ENCODE results near the gene OR10G4.
"Not testable (repeated sequence)": the region's sequence is repeated elsewhere in the genome, so short reads cannot be mapped to it uniquely, and the experiment has no call there.

The OR10G4 gene

GRCh38 chr11:124012697-124013096, at the start of gene OR10G4:
Gene OR10G4 (plus strand): TSS chr11:124012997. CDS start chr11:124015575, 2,578 bp downstream.
- no peak for DNase-seq

GRCh38 chr11:123973816-123974215, 39.0 kb upstream of the OR10G4 start:
- DNase-seq, result no peak

DNA sequence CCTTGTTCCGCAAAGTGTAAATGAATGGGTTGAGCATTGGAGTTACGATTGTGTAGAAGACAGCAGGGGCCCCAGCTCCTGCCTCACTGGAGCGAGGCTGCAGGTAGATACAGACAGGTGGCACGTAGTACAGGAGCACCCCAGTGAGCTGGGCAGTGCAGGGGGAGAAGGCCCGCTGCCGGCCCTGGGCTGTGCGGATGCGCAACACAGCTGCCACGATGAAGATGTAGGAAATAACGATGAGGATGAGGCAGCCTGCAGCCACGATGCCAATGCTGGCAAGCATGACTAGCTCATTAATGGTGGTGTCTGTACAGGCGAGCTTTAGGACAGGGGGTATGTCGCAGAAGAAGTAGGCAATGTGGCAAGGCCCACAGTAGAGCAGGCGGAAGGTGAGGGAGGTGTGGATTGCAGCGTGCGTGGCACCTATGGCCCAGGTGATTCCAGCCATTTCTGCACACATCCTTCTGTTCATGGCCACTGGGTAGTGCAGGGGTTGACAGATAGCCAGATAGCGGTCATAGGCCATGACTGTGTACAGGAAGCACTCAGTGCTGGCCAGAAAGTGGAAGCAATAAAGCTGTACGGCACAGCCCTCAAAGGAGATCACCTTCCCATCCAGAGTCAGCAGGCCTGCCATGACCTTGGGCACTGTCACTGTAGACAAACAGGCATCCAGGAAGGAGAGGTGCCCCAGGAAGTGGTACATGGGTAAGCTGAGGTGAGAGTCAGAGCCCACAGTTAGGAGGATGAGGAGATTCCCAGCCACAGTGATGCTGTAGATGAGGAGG, 35.8 kb upstream of the OR10G4 start:
- no peak for DNase-seq

DNA sequence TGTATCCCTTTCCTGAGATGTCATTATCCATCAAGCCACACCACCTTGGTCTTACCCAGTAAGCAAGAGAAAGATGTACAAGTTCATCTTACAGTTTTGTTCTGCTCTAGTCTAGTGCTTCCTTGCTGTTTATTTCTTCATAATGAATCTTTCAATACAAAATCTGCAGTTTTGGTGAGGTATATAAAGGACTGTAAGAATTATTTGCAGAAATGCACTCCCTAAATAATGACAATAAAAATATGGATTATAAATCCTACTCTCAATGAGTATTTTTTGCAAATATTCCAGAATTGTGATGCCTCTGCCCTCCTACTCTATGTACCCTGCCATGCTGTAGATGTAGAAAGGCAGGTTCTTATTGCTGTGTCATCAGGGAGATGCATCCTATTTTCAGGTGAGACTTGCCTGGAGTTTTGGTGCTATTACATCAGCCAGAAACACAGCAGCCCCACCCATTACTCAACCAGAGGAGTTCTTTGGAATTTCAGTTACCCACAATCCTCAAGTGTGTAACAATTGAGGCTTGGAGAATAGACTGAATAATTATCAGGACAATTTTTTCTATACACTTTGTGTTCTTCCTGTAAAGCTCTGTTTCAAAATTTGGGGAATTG, 35.0 kb upstream of the OR10G4 start, which contains the start of gene OR10S1:
Gene OR10S1, minus strand, starts transcription at position 51 of the 617 bp plus-strand sequence. CDS start 117 bp downstream, outside the sequence.
- no peak for DNase-seq

- no peak for DNase-seq
Measured at GRCh38 chr11:123979311-123979710, 33.5 kb upstream of the OR10G4 start.

DNA sequence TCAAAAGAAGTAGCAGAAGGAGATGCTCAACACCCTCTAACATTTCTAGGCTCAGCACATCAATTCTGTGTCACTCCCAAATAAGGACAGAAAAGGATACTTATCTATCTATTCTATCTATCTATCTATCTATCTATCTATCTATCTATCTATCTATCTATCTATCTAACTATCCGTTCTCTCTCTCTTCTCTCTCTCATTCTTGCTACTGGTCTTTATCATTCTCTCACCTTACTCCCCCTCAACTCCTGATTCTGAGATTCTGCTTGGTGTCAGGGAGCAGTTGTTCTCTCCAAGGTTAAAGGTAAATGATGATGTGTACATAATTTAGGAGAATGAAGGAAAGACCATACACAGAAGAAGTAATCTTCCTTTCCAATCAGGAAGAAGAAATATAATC, 17.7 kb upstream of the OR10G4 start, which contains the start of gene OR10G6:
Gene OR10G6, minus strand, starts transcription at position 43 of the 400 bp plus-strand sequence. Its CDS starts 0 bp downstream, at position 43.
- DNase-seq, result no peak

DNA sequence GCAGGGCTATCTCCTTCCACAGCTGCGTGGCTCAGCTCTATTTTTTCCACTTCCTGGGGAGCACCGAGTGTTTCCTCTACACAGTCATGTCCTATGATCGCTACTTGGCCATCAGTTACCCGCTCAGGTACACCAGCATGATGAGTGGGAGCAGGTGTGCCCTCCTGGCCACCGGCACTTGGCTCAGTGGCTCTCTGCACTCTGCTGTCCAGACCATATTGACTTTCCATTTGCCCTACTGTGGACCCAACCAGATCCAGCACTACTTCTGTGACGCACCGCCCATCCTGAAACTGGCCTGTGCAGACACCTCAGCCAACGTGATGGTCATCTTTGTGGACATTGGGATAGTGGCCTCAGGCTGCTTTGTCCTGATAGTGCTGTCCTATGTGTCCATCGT, 3.0 kb downstream of the OR10G4 start:
- not testable (repeated sequence) for DNase-seq

DNA sequence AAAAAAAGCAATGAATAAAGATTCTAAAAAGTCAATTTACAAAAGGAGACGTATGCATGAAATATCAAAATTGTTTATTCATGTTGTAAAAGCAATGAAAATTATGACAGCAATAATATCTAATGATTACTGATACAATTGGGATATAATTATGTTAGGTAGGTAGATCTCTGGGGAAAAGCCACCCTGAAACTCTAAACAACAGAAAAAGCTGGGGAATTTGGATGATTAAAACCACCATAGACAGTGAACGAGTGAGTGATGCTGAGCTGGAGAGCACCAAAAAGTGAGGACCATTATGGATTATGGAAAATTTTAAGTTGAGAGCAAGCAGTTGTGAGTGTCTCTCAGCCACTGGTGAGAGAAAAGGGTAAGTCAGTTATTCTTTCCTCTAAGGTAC, 13.7 kb downstream of the OR10G4 start, which contains the start of gene OR10G8:
Gene OR10G8, plus strand, starts transcription at position 301 of the 400 bp plus-strand sequence. CDS start 2,825 bp downstream, outside the sequence.
- DNase-seq, result no peak

DNA sequence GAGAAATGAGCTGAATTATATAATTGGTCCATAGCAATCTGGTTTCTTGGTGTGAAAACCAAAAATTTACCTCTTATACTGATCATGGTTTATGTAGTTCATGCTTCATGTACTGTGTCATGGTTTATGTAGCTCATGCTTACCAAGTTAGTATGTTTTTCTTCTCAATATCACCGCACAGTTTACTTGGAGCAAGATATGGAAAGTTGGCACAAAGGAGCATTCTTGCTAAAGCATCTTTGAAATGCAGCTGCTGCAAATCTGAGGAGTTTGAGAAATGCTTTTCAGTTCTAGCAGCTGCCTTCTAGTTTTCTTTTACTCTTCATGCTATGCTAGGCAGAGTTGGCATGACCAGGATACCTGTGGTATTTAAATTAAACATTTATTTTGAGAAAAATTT, 23.9 kb downstream of the OR10G4 start:
- DNase-seq, result no peak

DNA sequence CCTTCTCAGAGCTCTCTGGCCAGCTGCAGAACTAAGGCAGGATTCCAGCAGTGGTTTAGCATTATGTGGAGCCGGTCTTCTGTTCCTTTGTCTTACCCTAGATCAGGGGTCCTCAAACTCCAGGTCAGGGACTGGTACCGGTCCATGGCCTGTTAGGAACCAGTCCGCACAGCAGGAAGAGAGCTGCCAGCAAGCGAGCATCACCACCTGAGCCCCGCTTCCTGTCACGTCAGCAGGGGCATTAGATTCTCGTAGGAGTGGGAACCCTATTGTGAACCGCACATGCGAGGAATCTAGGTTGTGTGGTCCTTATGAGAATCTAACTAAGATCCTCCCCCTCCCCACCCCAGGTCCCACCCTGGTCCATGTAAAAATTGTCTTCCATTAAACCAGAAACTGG, 26.8 kb downstream of the OR10G4 start:
- no peak for DNase-seq

- no peak for DNase-seq
Measured at GRCh38 chr11:124041254-124041653, 28.5 kb downstream of the OR10G4 start, which contains the start of gene OR10G7. Gene OR10G7 (minus strand): TSS chr11:124041325. CDS start chr11:124039001, 2,324 bp downstream.

DNA sequence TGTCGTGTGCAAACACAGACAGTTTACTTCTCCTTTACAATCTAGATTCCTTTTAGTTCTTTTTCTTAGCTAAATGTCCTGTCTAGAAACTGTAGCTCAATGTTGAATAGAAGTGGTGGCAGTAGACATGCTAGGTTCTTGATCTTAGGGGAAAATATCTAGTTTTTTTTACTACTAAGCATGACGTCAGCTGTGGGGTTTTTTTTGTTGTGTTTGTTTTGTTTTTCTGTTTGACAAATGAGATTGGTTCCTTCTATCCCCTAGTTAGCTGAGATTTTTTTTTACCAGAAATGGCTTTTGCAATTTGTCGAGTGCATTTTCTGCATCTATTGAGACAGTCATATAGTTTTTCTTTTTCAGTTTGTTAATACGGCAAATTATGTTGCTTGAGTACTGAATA, 30.6 kb downstream of the OR10G4 start:
- no peak for DNase-seq

- no peak for DNase-seq
Measured at GRCh38 chr11:124050748-124051147, 38.0 kb downstream of the OR10G4 start.

- no peak for DNase-seq
Measured at GRCh38 chr11:124052966-124053365, 40.2 kb downstream of the OR10G4 start.
